Loucy (cell line): Measurements from ENCODE around the gene CYS1.

Experiments
- CTCF ChIP-seq: fragments of 200-600 bp; sonication (generic); conservative IDR thresholded peaks from 2 replicates; pipeline ENCODE4 v1.5.1; 2014; ENCODE audit warnings: mild to moderate bottlenecking, antibody characterized with exemption, low read length
- EZH2phosphoT487 ChIP-seq: fragments of 200-600 bp; IDR thresholded peaks from 2 replicates; pipeline ENCODE4 v1.6.1; 2018; ENCODE audit warnings: antibody characterized with exemption, mild to moderate bottlenecking, moderate library complexity, borderline replicate concordance

GRCh38 chr2:10041711-10042110, 38.5 kb downstream of the CYS1 start:
- TF ChIP-seq CTCF (no peak), EZH2phosphoT487 (no peak)
